OCI-LY1 (cell line): ENCODE data around the gene ENTREP3.

Experiments
- EZH2 ChIP-seq: fragments of 200-600 bp; sonication (generic), shearing (Covaris generic); IDR thresholded peaks from 2 replicates; pipeline ENCODE4 v1.8.0; 2017; ENCODE audit warnings: borderline replicate concordance, mixed run types, mild to moderate bottlenecking, antibody characterized with exemption, low read length, moderate library complexity, mixed read lengths
- TF ChIP-seq, protein P1 (sequence below): fragments of 200-600 bp; sonication (generic), shearing (Covaris generic); IDR thresholded peaks from 2 replicates; pipeline ENCODE4 v1.5.1; 2017; ENCODE audit warnings: mild to moderate bottlenecking, antibody characterized with exemption, low read length, moderate library complexity, mixed read lengths

DNA sequence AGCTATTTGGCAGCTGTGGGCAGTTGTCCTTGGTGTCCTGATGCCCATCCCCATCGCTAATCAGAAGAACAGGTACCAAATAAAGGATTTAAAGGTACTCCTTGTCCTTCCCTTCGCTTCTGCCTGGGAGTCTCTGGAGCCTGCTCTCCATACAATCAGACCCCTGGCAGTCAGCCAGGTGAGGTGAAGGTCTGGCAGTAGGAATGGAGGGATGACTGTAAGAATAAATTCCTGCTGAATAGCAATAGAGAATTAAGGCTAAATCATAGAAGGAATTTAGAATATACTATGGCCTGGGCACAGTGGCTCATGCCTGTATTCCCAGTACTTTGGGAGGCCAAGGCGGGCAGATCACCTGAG lies 56.8 kb downstream of the ENTREP3 start:
- TF ChIP-seq, protein P1, sequence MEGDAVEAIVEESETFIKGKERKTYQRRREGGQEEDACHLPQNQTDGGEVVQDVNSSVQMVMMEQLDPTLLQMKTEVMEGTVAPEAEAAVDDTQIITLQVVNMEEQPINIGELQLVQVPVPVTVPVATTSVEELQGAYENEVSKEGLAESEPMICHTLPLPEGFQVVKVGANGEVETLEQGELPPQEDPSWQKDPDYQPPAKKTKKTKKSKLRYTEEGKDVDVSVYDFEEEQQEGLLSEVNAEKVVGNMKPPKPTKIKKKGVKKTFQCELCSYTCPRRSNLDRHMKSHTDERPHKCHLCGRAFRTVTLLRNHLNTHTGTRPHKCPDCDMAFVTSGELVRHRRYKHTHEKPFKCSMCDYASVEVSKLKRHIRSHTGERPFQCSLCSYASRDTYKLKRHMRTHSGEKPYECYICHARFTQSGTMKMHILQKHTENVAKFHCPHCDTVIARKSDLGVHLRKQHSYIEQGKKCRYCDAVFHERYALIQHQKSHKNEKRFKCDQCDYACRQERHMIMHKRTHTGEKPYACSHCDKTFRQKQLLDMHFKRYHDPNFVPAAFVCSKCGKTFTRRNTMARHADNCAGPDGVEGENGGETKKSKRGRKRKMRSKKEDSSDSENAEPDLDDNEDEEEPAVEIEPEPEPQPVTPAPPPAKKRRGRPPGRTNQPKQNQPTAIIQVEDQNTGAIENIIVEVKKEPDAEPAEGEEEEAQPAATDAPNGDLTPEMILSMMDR: no peak
- no peak for TF ChIP-seq EZH2
